Left renal cortex interstitium (tissue), 4 donors: ENCODE measurements around the gene EFCAB12. TPM values are rescaled to one million over a fixed set of nuclear protein-coding genes. Genes with fewer than 3 reads are reported as not detected.
"Not testable (repeated sequence)": the region's sequence is repeated elsewhere in the genome, so short reads cannot be mapped to it uniquely, and the experiment has no call there.

Experiments used
- DNase-seq, 4 donors: peaks; one replicate each; pipeline ENCODE4 v3.0.0-alpha.2; 2013; ENCODE audit warnings: low read depth in 4 of 4, low spot score in 2 of 4, missing footprints in 1 of 4
- polyA plus RNA-seq, 4 donors: library from polyadenylated mRNA; unstranded; fragments of 120-200 nt; gene quantifications; one replicate each; pipeline ENCODE4 v1.2.1, GENCODE V29; 2013; ENCODE audit not compliant: insufficient read length in 4 of 4

EFCAB12 gene
- polyA plus RNA-seq, 4 donors = 3.0 to 6.0 (median 4.2) TPM

DNA sequence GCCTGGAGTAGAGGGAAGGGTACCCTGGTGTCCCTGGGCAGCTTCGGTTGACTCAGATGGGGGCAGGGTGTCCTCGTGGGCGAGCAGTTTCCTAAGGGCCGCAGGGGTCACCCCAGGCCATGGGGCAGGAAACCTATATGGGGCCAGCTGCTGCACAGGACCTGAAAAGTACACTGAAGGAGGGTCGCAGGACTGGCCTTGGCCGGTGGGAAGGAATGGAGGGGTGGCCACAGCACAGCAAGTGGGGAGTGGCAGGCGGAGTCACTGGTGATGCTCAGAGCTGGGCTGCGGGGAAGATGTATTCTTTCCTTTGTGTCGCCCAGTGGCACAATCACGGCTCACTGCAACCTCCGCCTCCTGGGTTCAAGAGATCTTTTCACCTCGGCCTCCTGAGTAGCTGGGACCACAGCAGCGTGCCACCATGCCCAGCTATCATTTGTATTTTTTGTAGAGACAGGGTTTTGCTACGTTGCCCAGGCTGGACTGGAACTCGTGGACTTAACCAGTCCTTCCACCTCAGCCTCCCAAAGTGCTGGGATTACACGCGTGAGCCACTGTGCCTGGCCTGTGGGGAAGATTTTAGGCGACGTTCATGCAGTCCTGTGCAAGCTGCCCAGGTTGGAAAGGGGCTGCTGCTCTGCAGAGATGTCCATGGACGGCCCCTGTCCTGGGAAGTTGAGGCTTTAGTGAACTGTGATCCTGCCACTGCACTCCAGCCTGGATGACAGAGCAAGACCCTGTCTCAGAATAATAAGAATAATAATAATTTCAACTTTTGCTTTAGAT, 57.2 kb downstream of the EFCAB12 start:
- DNase-seq = no peak

DNA sequence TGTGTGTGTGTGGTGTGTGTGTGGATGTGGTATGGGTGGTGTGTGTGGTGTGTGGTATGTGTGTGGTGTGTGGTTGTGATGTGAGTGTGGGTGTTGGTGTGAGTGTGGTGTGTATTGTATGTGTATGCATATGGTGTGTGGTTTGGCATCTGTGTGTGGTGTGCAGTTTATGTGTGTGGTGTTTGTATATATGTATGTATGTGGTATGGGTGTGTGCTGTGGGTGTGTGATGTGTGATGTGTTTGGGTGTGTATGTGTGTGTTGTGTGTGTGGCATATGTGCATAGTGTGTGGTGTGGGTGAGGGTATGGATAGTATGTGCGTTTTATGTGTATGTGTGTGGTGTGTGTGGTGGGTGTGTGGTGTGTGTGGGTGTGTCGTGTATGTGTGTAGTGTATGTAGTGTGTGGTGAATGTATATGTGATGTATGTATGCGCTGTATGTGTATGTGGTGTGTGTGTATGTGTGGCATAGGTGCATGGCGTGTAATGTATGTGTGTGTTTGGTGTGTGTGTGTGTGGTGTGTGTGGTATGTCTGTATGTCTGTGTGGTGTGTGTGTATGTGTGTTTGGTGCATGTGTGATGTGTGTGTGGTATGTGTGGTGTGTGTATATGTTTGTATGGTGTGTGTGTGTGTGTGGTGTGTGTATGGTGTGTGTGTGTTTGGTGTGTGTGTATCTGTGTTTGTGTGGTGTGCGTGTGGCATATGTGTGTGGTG, 58.0 kb downstream of the EFCAB12 start:
- no peak for DNase-seq

DNA sequence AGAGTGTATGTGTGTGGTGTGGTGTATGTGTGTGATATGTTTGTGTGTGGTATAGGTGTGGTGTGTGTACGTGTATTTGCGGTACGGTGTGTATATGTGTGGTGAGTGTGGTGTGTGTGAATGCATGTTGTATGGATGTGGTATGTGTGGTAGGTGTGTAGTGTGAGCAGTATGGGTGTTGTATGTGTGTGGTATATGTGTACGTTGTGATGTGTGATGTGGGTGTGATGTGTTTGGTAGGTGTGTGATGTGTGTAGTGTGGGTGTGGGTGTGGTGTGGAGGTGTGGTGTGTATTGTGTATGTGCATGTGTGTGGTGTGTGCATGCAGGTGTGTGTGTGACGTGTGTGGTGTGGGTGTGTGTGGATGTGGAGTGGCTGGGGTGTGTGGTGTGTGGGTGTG, 58.7 kb downstream of the EFCAB12 start:
- no peak for DNase-seq

DNA sequence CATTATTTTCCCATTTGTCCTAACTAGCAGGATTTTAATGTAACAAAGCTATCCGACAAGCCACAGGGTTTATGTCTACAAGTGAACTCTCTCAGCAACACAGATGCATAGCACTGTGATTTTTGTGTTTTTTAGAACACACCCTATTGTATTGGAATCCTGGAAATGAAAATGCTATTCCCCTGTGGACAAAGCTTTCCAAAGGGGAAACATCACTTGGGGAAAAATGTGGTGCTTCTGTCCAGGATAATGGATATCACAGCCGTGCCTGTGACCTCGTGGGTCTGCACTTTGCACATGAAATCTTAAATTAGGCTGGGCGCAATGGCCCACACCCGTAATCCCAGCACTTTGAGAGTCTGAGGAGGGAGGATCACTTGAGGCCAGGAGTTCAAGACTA, 60.6 kb downstream of the EFCAB12 start:
- DNase-seq = no peak

DNA sequence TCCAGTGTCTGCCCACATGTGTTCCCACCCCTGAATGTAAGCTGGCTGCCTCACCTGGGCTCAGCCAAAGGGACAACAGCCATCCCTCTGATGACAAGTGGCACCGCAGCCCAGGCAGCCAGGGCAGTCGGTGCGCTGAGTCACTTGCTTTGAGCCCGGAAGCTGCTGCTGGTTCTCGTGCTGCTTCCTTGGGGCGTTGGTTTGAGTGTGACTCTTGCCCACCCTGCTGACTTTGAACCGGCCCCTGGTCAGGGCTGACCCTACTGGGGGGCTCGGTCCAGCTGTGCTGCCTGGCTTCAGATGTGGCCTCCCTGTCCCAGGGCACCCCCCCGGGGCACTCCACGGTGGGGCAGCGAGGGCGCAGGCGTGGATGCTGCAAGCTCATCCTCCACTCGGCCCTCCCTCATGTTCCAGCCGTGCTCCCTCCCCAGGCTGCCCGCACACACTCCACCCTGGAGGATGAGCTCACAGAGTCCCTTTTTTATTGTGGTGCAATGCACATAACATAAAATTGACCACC, 62.1 kb downstream of the EFCAB12 start:
- DNase-seq = no peak

DNA sequence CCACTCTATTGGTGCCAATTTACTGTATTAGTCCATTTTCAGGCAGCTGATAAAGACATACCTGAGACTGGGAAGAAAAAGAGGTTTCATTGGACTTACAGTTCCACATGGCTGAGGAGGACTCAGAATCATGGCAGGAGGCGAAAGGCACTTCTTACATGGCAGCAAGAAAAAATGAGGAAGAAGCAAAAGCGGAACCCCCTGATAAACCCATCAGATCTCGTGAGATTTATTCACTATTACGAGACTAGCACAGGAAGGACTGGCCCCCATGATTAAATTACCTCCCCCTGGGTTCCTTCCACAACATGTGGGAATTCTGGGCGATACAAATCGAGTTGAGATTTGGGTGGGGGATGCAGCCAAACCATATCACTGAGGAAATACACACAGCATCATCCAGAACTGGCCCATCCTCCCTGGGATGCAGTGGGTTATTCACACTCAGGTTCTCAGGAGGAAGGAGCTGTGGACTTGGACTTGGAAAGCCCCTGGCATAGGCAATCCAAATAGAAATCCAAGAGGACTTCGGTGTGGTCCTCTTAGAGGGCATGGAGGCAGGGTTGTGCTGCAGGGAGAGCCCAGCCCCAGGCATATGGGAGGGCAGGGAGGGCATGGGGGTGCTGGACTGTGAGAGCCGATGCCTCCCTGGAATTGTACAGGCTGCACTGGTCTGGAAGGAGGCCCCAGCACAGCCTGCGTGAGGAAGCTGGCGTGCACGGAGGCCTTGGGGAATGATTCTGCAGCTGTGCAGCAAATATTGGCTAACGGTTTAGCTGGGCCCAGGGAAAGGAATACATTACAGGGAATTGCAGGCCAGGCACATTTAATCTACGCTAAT, 62.9 kb downstream of the EFCAB12 start:
- DNase-seq = no peak

DNA sequence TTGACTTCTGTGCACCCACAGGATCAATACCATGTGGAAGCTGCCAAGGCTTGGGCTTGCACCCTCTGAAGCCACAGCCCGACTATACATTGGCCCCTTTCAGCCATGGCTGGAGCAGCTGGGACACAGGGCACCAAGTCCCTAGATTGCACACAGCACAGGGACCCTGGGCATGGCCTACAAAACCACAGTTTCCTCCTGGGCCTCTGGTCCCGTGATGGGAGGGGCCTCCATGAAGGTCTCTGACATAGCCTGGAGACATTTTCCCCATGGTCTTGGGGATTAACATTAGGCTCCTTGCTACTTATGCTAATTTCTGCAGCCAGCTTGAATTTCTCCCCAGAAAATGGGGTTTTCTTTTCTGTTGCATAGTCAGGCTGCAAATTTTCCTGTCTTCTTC, 63.6 kb downstream of the EFCAB12 start:
- DNase-seq = not testable (repeated sequence)

DNA sequence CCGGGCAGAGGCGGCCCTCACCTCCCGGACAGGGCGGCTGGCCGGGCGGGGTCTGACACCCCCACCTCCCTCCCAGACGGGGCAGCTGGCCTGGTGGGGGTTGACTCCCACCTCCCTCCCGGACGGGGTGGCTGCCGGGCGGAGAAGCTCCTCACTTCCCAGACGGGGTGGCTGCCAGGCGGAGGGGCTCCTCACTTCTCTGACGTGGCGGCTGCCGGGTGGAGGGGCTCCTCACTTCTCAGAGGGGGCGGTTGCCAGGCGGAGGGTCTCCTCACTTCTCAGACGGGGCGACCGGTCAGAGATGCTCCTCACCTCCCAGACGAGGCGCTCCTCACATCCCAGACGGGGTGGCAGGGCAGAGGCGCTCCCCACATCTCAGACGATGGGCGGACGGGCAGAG, 65.1 kb downstream of the EFCAB12 start:
- DNase-seq = not testable (repeated sequence)

DNA sequence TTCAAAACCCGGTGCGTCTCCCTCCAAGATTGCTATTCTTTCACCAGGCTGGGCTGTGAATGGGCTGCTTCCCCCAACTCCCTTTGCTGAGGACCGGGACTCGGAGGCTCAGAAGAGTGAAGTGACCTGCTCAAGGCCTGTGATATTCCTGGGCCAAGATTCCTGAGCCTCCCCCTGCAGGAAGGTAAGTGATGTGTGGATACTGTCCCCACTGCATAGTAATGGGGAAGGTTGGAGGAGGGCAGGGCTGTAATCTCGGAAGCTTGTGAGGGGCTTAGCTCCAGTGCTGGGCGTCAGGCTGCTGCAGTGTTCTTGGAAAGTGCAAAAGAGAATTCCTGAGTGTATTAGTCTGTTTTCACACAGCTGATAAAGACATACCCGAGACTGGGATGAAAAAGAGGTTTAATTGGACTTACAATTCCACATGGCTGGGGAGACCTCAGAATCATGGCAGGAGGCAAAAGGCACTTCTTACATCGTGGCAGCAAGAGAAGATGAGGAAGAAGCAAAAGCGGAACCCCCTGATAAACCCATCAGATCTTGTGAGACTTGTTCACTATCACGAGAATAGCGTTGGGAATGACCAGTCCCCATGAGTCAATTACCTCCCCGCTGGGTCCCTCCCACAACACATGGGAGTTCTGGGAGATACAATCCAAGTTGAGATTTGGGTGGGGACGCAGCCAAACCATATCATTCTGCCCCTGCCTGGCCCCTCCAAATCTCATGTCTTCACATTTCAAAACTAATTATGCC, 67.6 kb downstream of the EFCAB12 start:
- no peak for DNase-seq

DNA sequence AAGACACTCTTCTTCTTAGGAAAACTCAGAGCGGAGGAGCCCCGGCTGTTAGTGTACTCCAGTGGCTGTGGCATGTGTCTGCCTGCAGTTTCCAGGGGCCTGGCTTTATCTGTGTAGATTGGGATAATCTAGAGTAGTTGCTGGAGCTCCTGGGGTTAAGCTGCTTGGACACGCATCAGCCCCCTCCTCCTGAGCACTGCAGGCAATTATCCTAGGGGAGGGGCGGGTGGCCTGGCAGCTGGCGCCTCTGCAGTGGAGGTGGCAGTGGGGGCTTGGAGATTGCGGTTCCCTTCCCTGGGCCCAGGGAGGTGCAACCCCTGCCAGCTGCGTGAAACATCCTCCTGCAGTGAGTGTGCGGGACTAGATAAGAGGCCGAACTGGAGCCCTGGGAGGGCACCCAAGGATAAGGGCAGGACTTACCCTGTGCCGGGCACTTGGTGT, 68.2 kb downstream of the EFCAB12 start:
- DNase-seq = no peak

DNA sequence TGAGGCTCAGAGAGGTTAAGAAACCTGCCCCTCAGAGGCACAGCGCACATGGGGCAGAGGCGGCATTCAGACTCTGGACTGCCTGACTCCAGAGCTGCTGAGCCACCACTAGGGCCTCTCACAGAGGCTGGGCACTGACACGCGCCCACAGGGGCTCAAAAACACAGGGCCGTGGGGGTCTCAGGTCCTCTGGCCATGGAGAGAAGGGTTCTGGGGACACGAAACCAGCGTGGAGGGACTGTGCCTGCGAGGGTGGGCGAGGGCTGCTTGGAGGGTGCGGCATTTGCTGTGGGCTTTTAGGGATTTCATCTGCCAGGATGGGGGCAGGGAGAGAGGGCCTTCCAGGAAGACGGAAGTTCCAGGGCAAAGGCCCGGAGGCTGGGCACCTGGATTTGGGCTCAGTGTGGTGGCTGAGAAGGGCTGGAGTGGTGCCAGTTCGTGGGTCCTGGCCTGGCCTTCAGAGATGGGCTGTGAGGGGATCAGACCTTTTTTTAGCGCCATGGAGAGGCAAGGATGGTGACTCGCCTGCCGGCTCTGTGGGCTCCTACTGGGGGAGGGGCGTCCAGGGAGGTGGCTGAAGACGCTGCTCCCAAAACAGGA, 69.6 kb downstream of the EFCAB12 start:
- DNase-seq = no peak

DNA sequence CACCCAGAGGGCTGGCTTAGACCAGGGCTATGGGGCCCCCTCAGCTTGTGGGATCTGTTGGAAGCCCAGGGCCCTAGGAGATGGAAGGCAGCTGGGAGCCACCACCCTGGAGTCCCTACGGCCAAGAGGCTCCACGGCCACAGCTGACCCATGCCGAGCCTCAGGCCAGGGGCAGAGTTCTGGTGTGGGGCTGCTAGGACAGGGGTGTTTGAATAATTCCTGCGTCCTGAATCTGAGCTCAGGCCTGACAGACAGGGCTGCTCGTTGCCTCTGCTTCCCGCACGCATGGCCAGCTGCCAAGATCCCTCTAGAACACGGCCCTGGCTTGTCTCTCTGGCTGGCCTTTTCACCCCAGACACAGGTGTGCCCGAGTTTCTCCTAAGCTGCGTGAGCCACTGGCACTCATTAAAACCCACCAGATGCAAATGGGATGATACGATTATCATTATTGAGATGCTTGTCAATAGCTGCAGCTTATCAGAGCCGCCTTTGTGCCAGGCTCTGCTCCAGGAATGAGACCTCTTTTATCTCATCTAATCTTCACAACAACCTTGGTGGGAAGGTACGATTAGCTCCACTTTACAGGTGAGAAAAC, 70.2 kb downstream of the EFCAB12 start:
- DNase-seq = no peak

DNA sequence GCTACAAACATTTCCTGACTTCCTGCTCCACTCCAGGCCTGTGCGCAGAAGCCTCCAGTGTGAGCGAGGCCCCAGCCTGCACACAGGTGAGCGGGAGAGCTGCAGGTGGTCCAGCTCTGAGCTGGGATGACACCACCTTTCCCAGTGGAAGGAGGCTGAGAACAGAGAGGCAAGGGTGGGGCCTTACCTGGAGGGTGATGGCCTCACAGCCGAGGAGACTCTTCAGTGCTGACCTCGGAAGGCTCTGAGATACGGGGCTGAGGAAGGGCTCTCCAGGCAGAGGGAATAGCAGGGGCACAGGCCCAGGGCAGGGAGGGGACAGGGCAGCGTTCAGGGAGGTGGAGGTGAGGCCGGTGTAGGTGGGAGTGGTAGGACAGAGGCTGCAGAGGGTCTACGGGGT, 70.8 kb downstream of the EFCAB12 start:
- DNase-seq = no peak

DNA sequence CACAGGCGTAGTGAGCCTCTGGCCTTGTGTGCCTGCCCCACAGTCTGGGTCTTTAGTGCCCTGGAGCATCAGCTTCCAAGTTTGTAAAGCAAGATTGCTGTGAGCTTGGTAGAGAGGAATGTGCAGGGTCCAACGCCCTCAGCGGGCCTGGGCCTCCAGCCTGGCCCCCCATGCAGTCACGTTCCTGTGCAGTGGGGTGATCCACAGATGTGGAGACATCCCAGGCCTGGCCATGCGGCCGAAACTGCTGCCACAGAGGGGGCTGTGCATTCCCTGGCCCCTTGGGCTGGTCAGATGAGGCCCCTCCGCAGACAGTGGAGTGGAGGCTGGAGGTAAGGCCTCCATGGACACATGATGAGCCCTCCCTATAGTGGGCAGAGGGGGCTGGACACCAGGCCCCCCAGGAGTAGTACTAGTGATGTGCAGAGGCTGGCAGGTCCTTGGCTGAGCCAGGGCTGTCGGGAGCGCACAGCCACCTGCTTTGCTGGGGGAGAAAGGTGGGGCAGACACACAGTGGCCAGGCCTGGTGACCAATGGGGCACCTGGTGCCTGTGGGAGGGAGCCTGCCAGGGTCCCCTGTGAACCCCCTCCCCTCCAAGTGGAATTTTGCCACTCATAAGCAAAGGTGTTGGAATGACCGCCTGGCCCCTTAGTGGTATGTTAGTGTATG, 71.5 kb downstream of the EFCAB12 start:
- no peak for DNase-seq

DNA sequence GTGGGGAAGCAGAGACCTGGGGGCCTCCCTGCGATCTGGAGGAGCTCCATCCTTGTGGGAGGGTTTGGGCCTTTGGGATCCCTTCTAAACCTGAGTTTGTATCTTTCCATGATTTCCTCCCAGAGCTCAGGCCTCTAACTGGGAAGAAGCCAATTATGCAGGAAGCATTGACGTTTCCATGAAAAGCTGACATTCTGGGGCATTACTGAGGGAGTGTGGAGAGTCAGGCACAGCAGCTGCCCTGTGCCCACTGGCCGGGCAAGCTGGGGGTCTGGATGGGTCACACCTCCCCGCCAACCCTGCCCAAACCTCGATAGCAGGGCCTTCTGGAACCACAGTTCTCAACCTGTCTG, 74.9 kb downstream of the EFCAB12 start:
- DNase-seq = no peak

DNA sequence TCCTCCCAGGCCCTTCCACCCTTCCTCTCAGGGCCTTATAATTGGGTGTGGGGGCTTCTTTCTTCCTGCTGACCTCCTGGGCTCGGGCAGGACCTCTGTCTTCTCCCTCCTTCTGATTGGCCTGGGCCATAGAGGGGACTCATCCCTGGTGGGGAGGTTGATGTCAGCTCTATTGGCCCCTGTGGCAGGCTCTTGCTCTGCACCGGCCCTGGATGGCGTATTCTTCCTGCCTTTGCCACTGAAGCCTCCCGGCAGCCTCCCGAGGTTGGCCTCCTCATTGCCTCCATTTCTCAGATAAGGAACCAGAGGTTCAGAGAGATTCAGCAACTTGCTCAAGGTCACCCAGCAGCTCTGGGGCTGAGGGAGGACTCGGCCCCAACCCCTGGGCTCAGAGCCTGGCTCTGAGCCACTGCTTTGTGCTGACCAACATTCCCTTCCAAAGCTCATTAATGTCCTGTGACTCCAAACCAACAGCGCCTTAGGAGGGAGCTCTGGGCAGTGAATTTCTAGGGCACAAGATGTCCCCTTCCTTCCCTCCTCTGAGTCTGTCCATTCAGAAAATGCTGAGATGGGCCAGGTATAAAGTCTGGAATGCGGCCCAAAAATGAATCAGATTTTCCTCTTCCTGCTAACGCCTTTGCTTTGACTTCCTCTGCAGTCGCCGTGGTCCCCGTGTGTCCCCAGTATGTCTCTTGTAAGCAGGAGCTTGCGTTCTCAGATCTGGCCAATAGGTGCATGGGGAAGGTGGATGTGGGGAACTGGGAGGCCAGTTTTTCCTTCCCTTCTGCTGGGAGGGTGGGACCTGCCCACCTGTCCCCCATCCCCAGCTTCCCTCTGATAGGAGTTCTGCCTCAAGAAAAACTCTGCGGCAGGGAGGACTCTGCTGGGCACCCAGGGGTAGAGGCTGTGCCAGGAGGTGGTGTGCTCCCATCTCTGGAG, 75.5 kb downstream of the EFCAB12 start:
- no peak for DNase-seq

DNA sequence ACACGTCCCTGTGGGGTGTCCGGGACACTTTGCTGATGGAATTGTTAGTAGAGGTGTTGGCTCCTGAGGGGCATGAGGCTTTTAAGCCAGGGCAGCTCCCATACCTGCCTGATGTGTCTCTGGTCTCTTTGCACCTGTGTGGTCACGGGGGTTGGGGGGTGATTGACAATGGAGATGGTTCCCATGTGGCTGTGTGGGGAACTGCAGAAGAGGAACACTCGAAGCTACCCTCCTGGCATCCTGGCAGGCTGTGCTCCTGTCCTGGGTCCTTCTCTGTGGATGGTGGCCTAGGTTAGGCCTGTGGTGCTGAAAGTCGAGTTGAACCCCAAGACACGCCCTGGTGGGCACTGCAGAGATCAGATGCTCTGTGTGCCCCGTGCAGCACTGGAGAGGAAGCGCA, 76.4 kb downstream of the EFCAB12 start:
- no peak for DNase-seq
